ENCODE data around the gene MICAL2. TPM values are rescaled to one million over a fixed set of nuclear protein-coding genes. Genes with fewer than 3 reads are reported as not detected.
A peak's percentile ranks its signal among the peaks of the same experiment; 100 is the strongest.
"Not testable (repeated sequence)": the region's sequence is repeated elsewhere in the genome, so short reads cannot be mapped to it uniquely, and the experiment has no call there.

MICAL2 gene
- total RNA-seq, 1 experiment from 2014 or later, result 247 TPM

DNA sequence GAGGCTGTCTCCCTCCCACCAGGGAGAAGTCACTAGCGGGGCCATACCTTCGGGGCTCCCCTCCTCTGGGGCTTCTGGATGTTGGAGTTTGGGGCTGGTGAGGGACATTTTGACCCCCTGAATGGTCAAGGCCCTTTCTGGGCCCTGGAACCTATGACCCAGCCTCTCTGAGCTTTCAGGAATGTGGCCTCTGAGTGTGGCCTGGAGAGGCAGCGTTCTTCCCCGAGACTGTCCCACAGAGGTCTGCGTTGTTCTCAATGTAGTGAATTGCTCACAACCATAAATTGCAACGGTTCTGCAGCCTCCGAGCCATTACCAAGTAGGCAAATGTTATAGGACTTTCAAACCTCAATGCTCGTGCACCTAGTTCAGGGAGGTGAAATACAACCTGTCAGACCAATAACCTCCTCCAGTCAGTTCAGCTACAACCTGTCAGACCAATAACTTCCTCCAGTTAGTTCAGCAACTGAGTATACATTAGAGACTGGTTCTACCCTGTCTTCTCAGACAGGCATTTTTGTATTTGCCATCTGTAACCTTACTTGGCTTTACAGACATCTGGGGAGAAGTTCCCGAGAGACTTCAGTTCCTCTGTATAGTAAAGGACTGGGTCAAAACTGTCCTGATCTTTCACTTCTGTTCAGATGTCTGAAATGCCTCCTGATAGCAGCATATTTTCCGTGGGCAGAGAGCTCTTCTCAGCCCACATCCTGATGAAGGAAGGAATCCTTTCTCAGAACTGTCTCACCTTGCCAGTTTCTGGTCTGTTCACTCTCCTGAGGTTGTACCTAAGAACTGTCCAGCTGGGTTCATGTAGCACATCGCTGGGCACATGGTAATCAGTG lies 34.2 kb downstream of the MICAL2 start:
- Histone ChIP-seq H3K4me1 (peaks cover 79% of the 10 kb centered on the region), H3K27me3 (replicated peaks; ENCODE audit: control insufficient read depth, insufficient read depth, low read length) (no peaks in the 10 kb centered on the region), H3K36me3 (ENCODE audit: control insufficient read depth, insufficient read depth, low read length) (peaks cover 3% of the 10 kb centered on the region; the same call in 1 of the 2 replicates), H3K4me3 (ENCODE audit: low read depth, low read length) (no peak overlapping the region), H3K9me3 (no peaks in the 10 kb centered on the region)
- CTCF ChIA-PET, result interaction anchor here (0.6 to 3.8 kb wide), 5 partner anchors 19 to 92 kb away, joined by 3 to 13 read pairs (median 3); no protein-coding TSS in a partner anchor
- Mint-ChIP-seq H3K4me3 (ENCODE audit: unreplicated experiment) (peak overlapping the region; percentile 57), H3K27me3 (ENCODE audit: insufficient read depth, unreplicated experiment) (no peaks in the 10 kb centered on the region), H3K27ac (ENCODE audit: unreplicated experiment) (peak overlapping the region; percentile 83), H3K36me3 (ENCODE audit: insufficient read depth, unreplicated experiment) (peaks cover 75% of the 10 kb centered on the region), H3K4me1 (ENCODE audit: low read depth, unreplicated experiment) (peaks cover 65% of the 10 kb centered on the region), H3K9me3 (ENCODE audit: unreplicated experiment) (no peaks in the 10 kb centered on the region)
- POLR2A ChIA-PET, result interaction anchor here (0.6 to 1.2 kb wide), 4 partner anchors 19 to 697 kb away, joined by 3 read pairs; no protein-coding TSS in a partner anchor
- no peak for TF ChIP-seq CTCF (IDR thresholded peaks at IDR 0.05; ENCODE audit: insufficient read depth in 1 of 2, low read depth in 1 of 2, low read length in 1 of 2, severe bottlenecking in 1 of 2, unreplicated experiment in 1 of 2)
- TSS peak; percentile 42 for BruUV-seq (replicated peaks)
- intact Hi-C loops (cut with micrococcal nuclease; ENCODE audit: unreplicated experiment), result loop anchor here (1.0 kb wide), 4 partner anchors 15 to 34 kb away; no protein-coding TSS in a partner anchor
- peak; percentile 63 to 79 for DNase-seq

DNA sequence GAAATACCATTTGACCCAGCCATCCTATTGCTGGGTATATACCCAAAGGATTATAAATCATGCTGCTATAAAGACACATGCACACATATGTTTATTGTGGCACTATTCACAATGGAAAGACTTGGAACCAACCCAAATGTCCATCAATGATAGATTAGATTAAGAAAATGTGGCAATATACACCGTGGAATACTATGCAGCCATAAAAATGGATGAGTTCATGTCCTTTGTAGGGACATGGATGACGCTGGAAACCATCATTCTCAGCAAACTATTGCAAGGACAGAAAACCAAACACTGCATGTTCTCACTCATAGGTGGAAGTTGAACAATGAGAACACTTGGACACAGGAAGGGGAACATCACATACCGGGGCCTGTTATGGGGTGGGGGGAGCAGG lies 36.3 kb downstream of the MICAL2 start:
- H3K4me1 ChIP-seq, result peaks cover 73% of the 10 kb centered on the region
- H3K9me3 ChIP-seq; DNase-seq; H3K4me3 ChIP-seq (ENCODE audit: low read depth, low read length); CTCF ChIA-PET; H3K27me3 Mint-ChIP-seq (ENCODE audit: insufficient read depth, unreplicated experiment); POLR2A ChIA-PET; H3K4me3 Mint-ChIP-seq (ENCODE audit: unreplicated experiment); intact Hi-C loops (cut with micrococcal nuclease; ENCODE audit: unreplicated experiment); H3K27ac Mint-ChIP-seq (ENCODE audit: unreplicated experiment); H3K27me3 ChIP-seq (replicated peaks; ENCODE audit: control insufficient read depth, insufficient read depth, low read length); BruUV-seq (replicated peaks); H3K9me3 Mint-ChIP-seq (ENCODE audit: unreplicated experiment); H3K36me3 ChIP-seq (ENCODE audit: control insufficient read depth, insufficient read depth, low read length): not testable (repeated sequence)
- H3K36me3 Mint-ChIP-seq (ENCODE audit: insufficient read depth, unreplicated experiment), result peaks cover 73% of the 10 kb centered on the region
- H3K4me1 Mint-ChIP-seq (ENCODE audit: low read depth, unreplicated experiment), result peaks cover 53% of the 10 kb centered on the region

GRCh38 chr11:12147827-12148226 lies 37.4 kb downstream of the MICAL2 start:
- Mint-ChIP-seq H3K27ac (ENCODE audit: unreplicated experiment) (peak overlapping the region; percentile 77), H3K4me3 (ENCODE audit: unreplicated experiment) (peak overlapping the region; percentile 8), H3K27me3 (ENCODE audit: insufficient read depth, unreplicated experiment) (no peaks in the 10 kb centered on the region), H3K36me3 (ENCODE audit: insufficient read depth, unreplicated experiment) (peaks cover 81% of the 10 kb centered on the region), H3K4me1 (ENCODE audit: low read depth, unreplicated experiment) (peaks cover 51% of the 10 kb centered on the region), H3K9me3 (ENCODE audit: unreplicated experiment) (no peaks in the 10 kb centered on the region)
- no peaks in the 10 kb centered on the region for H3K27me3 ChIP-seq (replicated peaks; ENCODE audit: control insufficient read depth, insufficient read depth, low read length)
- H3K4me3 ChIP-seq (ENCODE audit: low read depth, low read length), result no peak overlapping the region
- POLR2A ChIA-PET, result no interaction called here
- no peak for DNase-seq
- no peaks in the 10 kb centered on the region for H3K9me3 ChIP-seq
- TF ChIP-seq CTCF (IDR thresholded peaks at IDR 0.05; ENCODE audit: insufficient read depth in 1 of 2, low read depth in 1 of 2, low read length in 1 of 2, severe bottlenecking in 1 of 2, unreplicated experiment in 1 of 2), result no peak
- intact Hi-C loops (cut with micrococcal nuclease; ENCODE audit: unreplicated experiment), result no loop called here
- CTCF ChIA-PET, result no interaction called here
- BruUV-seq (replicated peaks), result no TSS peak
- H3K4me1 ChIP-seq, result peaks cover 63% of the 10 kb centered on the region
- H3K36me3 ChIP-seq (ENCODE audit: control insufficient read depth, insufficient read depth, low read length), result 0 out of 2 replicates have a peak, but pooled peaks cover 1% of the 10 kb centered on the region

Data from Caco-2 (cell line).